GM12873 (cell line): ENCODE results near the gene EFCC1.

Experiments
- TF ChIP-seq, protein P1 (sequence below): IDR thresholded peaks from 2 replicates; pipeline ENCODE4 v1.5.1; 2012; ENCODE audit warnings: low read depth, mild to moderate bottlenecking, moderate library complexity, low read length, control low read depth; ENCODE audit not compliant: insufficient read depth; ENCODE audit errors: missing control alignments

EFCC1 gene

GRCh38 chr3:129085165-129085715 lies 84.1 kb downstream of the EFCC1 start:
- TF ChIP-seq, protein P1, sequence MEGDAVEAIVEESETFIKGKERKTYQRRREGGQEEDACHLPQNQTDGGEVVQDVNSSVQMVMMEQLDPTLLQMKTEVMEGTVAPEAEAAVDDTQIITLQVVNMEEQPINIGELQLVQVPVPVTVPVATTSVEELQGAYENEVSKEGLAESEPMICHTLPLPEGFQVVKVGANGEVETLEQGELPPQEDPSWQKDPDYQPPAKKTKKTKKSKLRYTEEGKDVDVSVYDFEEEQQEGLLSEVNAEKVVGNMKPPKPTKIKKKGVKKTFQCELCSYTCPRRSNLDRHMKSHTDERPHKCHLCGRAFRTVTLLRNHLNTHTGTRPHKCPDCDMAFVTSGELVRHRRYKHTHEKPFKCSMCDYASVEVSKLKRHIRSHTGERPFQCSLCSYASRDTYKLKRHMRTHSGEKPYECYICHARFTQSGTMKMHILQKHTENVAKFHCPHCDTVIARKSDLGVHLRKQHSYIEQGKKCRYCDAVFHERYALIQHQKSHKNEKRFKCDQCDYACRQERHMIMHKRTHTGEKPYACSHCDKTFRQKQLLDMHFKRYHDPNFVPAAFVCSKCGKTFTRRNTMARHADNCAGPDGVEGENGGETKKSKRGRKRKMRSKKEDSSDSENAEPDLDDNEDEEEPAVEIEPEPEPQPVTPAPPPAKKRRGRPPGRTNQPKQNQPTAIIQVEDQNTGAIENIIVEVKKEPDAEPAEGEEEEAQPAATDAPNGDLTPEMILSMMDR, result no peak

GRCh38 chr3:129085818-129086217 lies 84.7 kb downstream of the EFCC1 start:
- TF ChIP-seq, protein P1, result no peak

GRCh38 chr3:129087138-129087702 lies 86.1 kb downstream of the EFCC1 start:
- TF ChIP-seq, protein P1, result no peak
